ENCODE data around the gene LZTS3. TPM values are rescaled to one million over a fixed set of nuclear protein-coding genes. Genes with fewer than 3 reads are reported as not detected.

LZTS3 gene
- polyA plus RNA-seq, 3 donors = 0.05 to 0.45 TPM; not detected in 1

GRCh38 chr20:3209946-3210317 lies 36.6 kb upstream of the LZTS3 start:
- H2AFZ ChIP-seq (ENCODE audit: insufficient read depth, low read depth, low read length, poor library complexity, severe bottlenecking) = peak overlapping the region; percentile 99
- no peaks in the 10 kb centered on the region for H3K9me3 ChIP-seq (replicated peaks in 1 of 2; ENCODE audit: control insufficient read depth in 1 of 2, insufficient read depth in 1 of 2, low read length in 2 of 2)
- peak overlapping the region; percentile 66 to 99 (median 97) for H3K4me3 ChIP-seq (replicated peaks in 1 of 3; ENCODE audit: low read depth in 2 of 3, low read length in 3 of 3)
- H3K4me3 Mint-ChIP-seq = peak overlapping the region; percentile 94 to 99
- intact Hi-C loops (cut with micrococcal nuclease) = loop anchor here in 1 of 2 donors (10.0 kb wide), 1 partner anchor 105 kb away; no protein-coding TSS in a partner anchor
- H3K27ac Mint-ChIP-seq = peak overlapping the region in 6 of 7 donors; percentile 86 to 94 (median 92)
- 0% methylated on average over 8 of the region's 10 CpGs for WGBS (ENCODE audit: insufficient coverage)
- peaks cover 14 to 17% of the 10 kb centered on the region in 2 donors for H3K36me3 ChIP-seq (replicated peaks in 1 of 2; ENCODE audit: control insufficient read depth in 1 of 2, insufficient read depth in 2 of 2, low read length in 2 of 2)
- H4K20me1 ChIP-seq (ENCODE audit: insufficient read depth, low read length) = no peaks in the 10 kb centered on the region
- peak overlapping the region; percentile 82 for H3K4me2 ChIP-seq (replicated peaks; ENCODE audit: extremely low read depth, low read length, poor library complexity, severe bottlenecking)
- no peak for TF ChIP-seq CTCF (IDR thresholded peaks at IDR 0.05)
- H3K36me3 Mint-ChIP-seq = peaks cover 16 to 19% of the 10 kb centered on the region in 2 donors
- H3K4me1 ChIP-seq (ENCODE audit: control insufficient read depth in 1 of 2, insufficient read depth in 2 of 2, low read length in 2 of 2) = peaks cover 14 to 19% of the 10 kb centered on the region in 2 donors
- H3K27ac ChIP-seq (ENCODE audit: low read depth in 1 of 2, low read length in 2 of 2) = peak overlapping the region; percentile 81 to 95
- H3K9ac ChIP-seq (ENCODE audit: insufficient read depth, low read length, poor library complexity, severe bottlenecking) = peak overlapping the region; percentile 93
- no peaks in the 10 kb centered on the region for H3K27me3 ChIP-seq (ENCODE audit: control insufficient read depth in 2 of 2, insufficient read depth in 2 of 2, low read length in 2 of 2)
- DNase-seq = no peak
- H3K79me2 ChIP-seq (ENCODE audit: insufficient read depth, low read length) = peaks cover 37% of the 10 kb centered on the region
- H3K27me3 Mint-ChIP-seq (ENCODE audit: low read depth in 3 of 3) = peaks cover 0 to 3% (median 0%) of the 10 kb centered on the region in 3 donors
- H3K4me1 Mint-ChIP-seq = peaks cover 17% of the 10 kb centered on the region
- peaks cover 0 to 5% (median 0%) of the 10 kb centered on the region in 7 donors for H3K9me3 Mint-ChIP-seq

GRCh38 chr20:3209257-3209945 lies 36.1 kb upstream of the LZTS3 start, which contains the start of gene ITPA:
TSS of gene ITPA (plus strand) at chr20:3209498. CDS start at chr20:3209552, 54 bp downstream.
- peaks cover 12 to 14% of the 10 kb centered on the region in 2 donors for H3K36me3 ChIP-seq (replicated peaks in 1 of 2; ENCODE audit: control insufficient read depth in 1 of 2, insufficient read depth in 2 of 2, low read length in 2 of 2)
- H3K4me3 ChIP-seq (replicated peaks in 1 of 3; ENCODE audit: low read depth in 2 of 3, low read length in 3 of 3) = peak within 1 kb of the TSS; percentile 66 to 99 (median 97)
- peak within 1 kb of the TSS; percentile 81 to 95 for H3K27ac ChIP-seq (ENCODE audit: low read depth in 1 of 2, low read length in 2 of 2)
- peak within 1 kb of the TSS; percentile 93 for H3K9ac ChIP-seq (ENCODE audit: insufficient read depth, low read length, poor library complexity, severe bottlenecking)
- peak; percentile 32 to 49 (median 41) for DNase-seq
- no peaks in the 10 kb centered on the region for H3K27me3 ChIP-seq (ENCODE audit: control insufficient read depth in 2 of 2, insufficient read depth in 2 of 2, low read length in 2 of 2)
- WGBS (ENCODE audit: insufficient coverage) = under 1% methylated on average over 47 of the region's 48 CpGs
- peak within 1 kb of the TSS; percentile 94 to 99 for H3K4me3 Mint-ChIP-seq
- peak within 1 kb of the TSS; percentile 86 to 94 (median 92) for H3K27ac Mint-ChIP-seq
- TF ChIP-seq CTCF (IDR thresholded peaks at IDR 0.05) = no peak
- peaks cover 0 to 3% (median 0%) of the 10 kb centered on the region in 3 donors for H3K27me3 Mint-ChIP-seq (ENCODE audit: low read depth in 3 of 3)
- H3K79me2 ChIP-seq (ENCODE audit: insufficient read depth, low read length) = peaks cover 38% of the 10 kb centered on the region
- H2AFZ ChIP-seq (ENCODE audit: insufficient read depth, low read depth, low read length, poor library complexity, severe bottlenecking) = peak within 1 kb of the TSS; percentile 99
- H3K4me1 ChIP-seq (ENCODE audit: control insufficient read depth in 1 of 2, insufficient read depth in 2 of 2, low read length in 2 of 2) = peaks cover 17 to 19% of the 10 kb centered on the region in 2 donors
- no peaks in the 10 kb centered on the region for H3K9me3 ChIP-seq (replicated peaks in 1 of 2; ENCODE audit: control insufficient read depth in 1 of 2, insufficient read depth in 1 of 2, low read length in 2 of 2)
- H3K9me3 Mint-ChIP-seq = peaks cover 0 to 5% (median 0%) of the 10 kb centered on the region in 7 donors
- peaks cover 15 to 16% of the 10 kb centered on the region in 2 donors for H3K36me3 Mint-ChIP-seq
- H4K20me1 ChIP-seq (ENCODE audit: insufficient read depth, low read length) = no peaks in the 10 kb centered on the region
- H3K4me1 Mint-ChIP-seq = peaks cover 17% of the 10 kb centered on the region
- peak within 1 kb of the TSS; percentile 82 for H3K4me2 ChIP-seq (replicated peaks; ENCODE audit: extremely low read depth, low read length, poor library complexity, severe bottlenecking)
- intact Hi-C loops (cut with micrococcal nuclease) = no loop called here
